ENCODE results near the gene CORO6. TPM values are rescaled to one million over a fixed set of nuclear protein-coding genes. Genes with fewer than 3 reads are reported as not detected.

Gene CORO6
- total and polyA plus RNA-seq, 2 of the 4 experiments (the other 2 are of a cell fraction) = 3.4 to 7.6 TPM

DNA sequence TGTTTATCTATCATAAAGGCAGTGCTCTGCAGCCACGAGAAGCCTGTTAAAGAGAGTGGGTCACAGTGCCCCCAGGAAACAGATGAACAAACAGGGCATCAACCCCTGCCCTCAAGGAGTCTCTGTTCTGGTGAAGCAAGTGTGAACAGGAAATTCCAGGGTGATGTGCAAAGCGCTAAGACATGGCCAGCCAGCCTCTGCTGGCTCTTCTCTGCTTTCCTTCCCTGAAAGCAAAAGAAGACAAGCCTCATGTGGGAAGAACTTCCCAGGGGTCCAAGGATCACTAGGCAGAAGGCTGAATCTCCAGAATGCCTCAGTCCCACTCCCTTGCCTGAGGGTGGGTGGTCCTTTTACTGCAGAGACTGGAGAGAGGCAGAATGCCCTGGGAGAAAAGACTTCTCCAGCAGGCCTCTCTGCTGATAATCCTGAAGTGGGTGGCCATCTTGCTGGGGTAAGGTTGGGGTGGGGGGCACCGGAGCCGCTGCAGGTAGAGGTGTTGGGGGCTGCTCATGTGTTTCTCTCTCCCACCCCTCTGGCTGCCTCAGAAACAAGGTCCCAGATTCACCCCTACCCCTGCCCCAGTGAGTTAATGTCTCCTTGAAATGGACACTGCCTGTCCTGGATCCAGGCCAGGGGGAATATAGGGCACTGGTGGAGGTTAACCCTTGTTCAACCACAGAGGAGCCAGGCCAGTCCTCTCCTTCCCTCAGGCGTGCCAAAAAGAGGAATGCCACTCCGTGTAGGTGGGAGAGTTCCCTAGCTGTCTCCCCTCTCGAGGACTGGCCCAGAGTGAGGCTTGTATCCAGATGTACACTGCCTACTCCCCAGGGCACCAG is 27.4 kb downstream of the CORO6 start:
- H3K23ac ChIP-seq (ENCODE audit: low read depth, low read length) = no peak overlapping the region
- H3K18ac ChIP-seq (ENCODE audit: low read depth, low read length) = no peak overlapping the region
- H3K56ac ChIP-seq (ENCODE audit: extremely low read depth, insufficient read depth, low read length) = no peak overlapping the region
- H3K27me3 ChIP-seq (ENCODE audit: control insufficient read depth, insufficient read depth, low read length) = peaks cover 2% of the 10 kb centered on the region; the same call in 1 of the 2 replicates
- no peak overlapping the region for H3K14ac ChIP-seq (replicated peaks; ENCODE audit: low read depth, low read length)
- ATAC-seq (ENCODE audit: low read depth) (no peak), DNase-seq (peak; percentile 49)
- no peak overlapping the region for H2BK20ac ChIP-seq (ENCODE audit: low read depth, low read length)
- no TSS peak for BruUV-seq (replicated peaks)
- no peak overlapping the region for H3K9ac ChIP-seq (ENCODE audit: low read depth, low read length)
- no peak overlapping the region for H2BK5ac ChIP-seq (ENCODE audit: low read depth, low read length, poor library complexity, severe bottlenecking)
- WGBS, 2 experiments (ENCODE audit: extremely low coverage in 2 of 2, insufficient read length in 1 of 2) = 40% methylated on average over 1 of the region's 7 CpGs; no CpG with 5 or more reads in 1 of the 2 experiments
- no peak for TF ChIP-seq RAD21 (IDR thresholded peaks at IDR 0.05; ENCODE audit: low read length)
- no peak for TF ChIP-seq CHD1 (IDR thresholded peaks at IDR 0.05; ENCODE audit: low read depth, low read length)
- no peak for TF ChIP-seq SMC3 (IDR thresholded peaks at IDR 0.05; ENCODE audit: low read depth, low read length)
- TF ChIP-seq, protein P1, sequence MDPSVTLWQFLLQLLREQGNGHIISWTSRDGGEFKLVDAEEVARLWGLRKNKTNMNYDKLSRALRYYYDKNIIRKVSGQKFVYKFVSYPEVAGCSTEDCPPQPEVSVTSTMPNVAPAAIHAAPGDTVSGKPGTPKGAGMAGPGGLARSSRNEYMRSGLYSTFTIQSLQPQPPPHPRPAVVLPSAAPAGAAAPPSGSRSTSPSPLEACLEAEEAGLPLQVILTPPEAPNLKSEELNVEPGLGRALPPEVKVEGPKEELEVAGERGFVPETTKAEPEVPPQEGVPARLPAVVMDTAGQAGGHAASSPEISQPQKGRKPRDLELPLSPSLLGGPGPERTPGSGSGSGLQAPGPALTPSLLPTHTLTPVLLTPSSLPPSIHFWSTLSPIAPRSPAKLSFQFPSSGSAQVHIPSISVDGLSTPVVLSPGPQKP (IDR thresholded peaks at IDR 0.05; ENCODE audit: borderline replicate concordance, low read depth, low read length) = no peak
- no peak for TF ChIP-seq RCOR1 (IDR thresholded peaks at IDR 0.05; ENCODE audit: insufficient replicate concordance, low read length)
- no peak for TF ChIP-seq RFX5 (IDR thresholded peaks at IDR 0.05; ENCODE audit: low read depth, low read length)
- TF ChIP-seq MAFK (IDR thresholded peaks at IDR 0.05; ENCODE audit: low read depth, low read length) = no peak
- no peak for TF ChIP-seq FOS (IDR thresholded peaks at IDR 0.05; ENCODE audit: low read depth, low read length)
- TF ChIP-seq, protein P2, sequence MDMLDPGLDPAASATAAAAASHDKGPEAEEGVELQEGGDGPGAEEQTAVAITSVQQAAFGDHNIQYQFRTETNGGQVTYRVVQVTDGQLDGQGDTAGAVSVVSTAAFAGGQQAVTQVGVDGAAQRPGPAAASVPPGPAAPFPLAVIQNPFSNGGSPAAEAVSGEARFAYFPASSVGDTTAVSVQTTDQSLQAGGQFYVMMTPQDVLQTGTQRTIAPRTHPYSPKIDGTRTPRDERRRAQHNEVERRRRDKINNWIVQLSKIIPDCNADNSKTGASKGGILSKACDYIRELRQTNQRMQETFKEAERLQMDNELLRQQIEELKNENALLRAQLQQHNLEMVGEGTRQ (IDR thresholded peaks at IDR 0.05; ENCODE audit: low read depth, low read length) = no peak
- no peak; the same call in 1 of the 2 replicates for TF ChIP-seq BHLHE40 (IDR thresholded peaks at IDR 0.05; ENCODE audit: low read depth, low read length)
- no peak for TF ChIP-seq NFE2L2 (IDR thresholded peaks at IDR 0.05; ENCODE audit: low read depth, low read length)
- no peak for TF ChIP-seq CEBPB (IDR thresholded peaks at IDR 0.05; ENCODE audit: low read depth, low read length)
- TF ChIP-seq MAZ (IDR thresholded peaks at IDR 0.05; ENCODE audit: borderline replicate concordance, low read depth, low read length) = no peak
- in situ Hi-C loops (cut with MboI; ENCODE audit: low sequenced_read_pairs) = no loop called here
- H4K20me1 ChIP-seq (ENCODE audit: insufficient read depth, low read length) = peaks cover 36% of the 10 kb centered on the region
- no peak overlapping the region for H3K27ac ChIP-seq (ENCODE audit: insufficient read depth, low read length)
- no peaks in the 10 kb centered on the region for H3K9me3 ChIP-seq (ENCODE audit: control insufficient read depth, insufficient read depth, low read length)
- no peaks in the 10 kb centered on the region for H3K9me1 ChIP-seq (ENCODE audit: insufficient read depth, low read length)
- ChIA-PET CTCF (interaction anchor here (1.2 kb wide), 1 partner anchor 22 kb away, joined by 3 read pairs; no protein-coding TSS in a partner anchor), POLR2A (ENCODE audit: unreplicated experiment) (interaction anchor here (0.6 kb wide), 1 partner anchor 639 kb away, joined by 3 read pairs; no protein-coding TSS in a partner anchor)
- H4K91ac ChIP-seq (ENCODE audit: insufficient read depth, low read depth, low read length) = no peak overlapping the region
- intact Hi-C loops (cut with micrococcal nuclease) = no loop called here
- no peak overlapping the region for H2BK120ac ChIP-seq (ENCODE audit: low read depth, low read length)
- peaks cover 24% of the 10 kb centered on the region for H3K4me1 ChIP-seq (ENCODE audit: control insufficient read depth, insufficient read depth, low read length)
- no peak overlapping the region for H4K5ac ChIP-seq (ENCODE audit: low read depth, low read length)
- no peak overlapping the region for H3K4me3 ChIP-seq (ENCODE audit: insufficient read depth, low read depth, low read length)
- no peak overlapping the region for H3K4me2 ChIP-seq (ENCODE audit: low read depth, low read length)
- H3K79me1 ChIP-seq (ENCODE audit: low read depth in 1 of 2, low read length in 2 of 2) = peaks cover 0 to 16% of the 10 kb centered on the region in 2 experiments
- no peak overlapping the region for H3K4ac ChIP-seq (ENCODE audit: low read depth, low read length)
- no peak overlapping the region for H2AFZ ChIP-seq (replicated peaks; ENCODE audit: low read length, poor library complexity)
- dilution Hi-C loops (cut with HindIII; ENCODE audit: low sequenced_read_pairs, unreplicated experiment) = no loop called here
- no peak overlapping the region for H2BK15ac ChIP-seq (ENCODE audit: low read depth, low read length)
- H4K8ac ChIP-seq (ENCODE audit: low read depth in 2 of 2, low read length in 2 of 2) = no peak overlapping the region
- H3K36me3 ChIP-seq (ENCODE audit: control insufficient read depth, insufficient read depth, low read length) = no peaks in the 10 kb centered on the region
- H2AK5ac ChIP-seq (ENCODE audit: low read depth, low read length) = no peak overlapping the region
- H2AK9ac ChIP-seq (replicated peaks; ENCODE audit: low read depth, low read length, poor library complexity) = no peak overlapping the region
